H9 (cell line): ENCODE data around the gene KCNA4. TPM values are rescaled to one million over a fixed set of nuclear protein-coding genes. Genes with fewer than 3 reads are reported as not detected.

Experiments used
- DNase-seq: peaks from one replicate; pipeline ENCODE4 v3.0.0-alpha.2; 2017
- H2AFZ ChIP-seq: one replicate; pipeline ENCODE4 v1.6.1; 2013; ENCODE audit warnings: mild to moderate bottlenecking, low read length, control low read depth, moderate library complexity
- H2AK5ac ChIP-seq: 2 replicates; pipeline ENCODE4 v1.6.1; 2013; ENCODE audit warnings: low read length, control low read depth, mixed read lengths; ENCODE audit not compliant: insufficient read length
- H2BK120ac ChIP-seq: one replicate; pipeline ENCODE4 v1.6.1; 2013; ENCODE audit warnings: low read depth, mild to moderate bottlenecking, low read length, control low read depth, inconsistent platforms; ENCODE audit not compliant: poor library complexity, severe bottlenecking
- H2BK12ac ChIP-seq: 2 replicates; pipeline ENCODE4 v1.6.1; 2013; ENCODE audit warnings: low read length, control low read depth, mixed read lengths, low read depth; ENCODE audit not compliant: insufficient read length
- H2BK15ac ChIP-seq: 2 replicates; pipeline ENCODE4 v1.6.1; 2013; ENCODE audit warnings: low read depth, low read length, control low read depth
- H2BK20ac ChIP-seq: one replicate; pipeline ENCODE4 v1.6.1; 2013; ENCODE audit warnings: low read depth, mild to moderate bottlenecking, low read length, control low read depth, inconsistent platforms; ENCODE audit not compliant: poor library complexity, severe bottlenecking
- H2BK5ac ChIP-seq: 2 replicates; pipeline ENCODE4 v1.6.1; 2013; ENCODE audit warnings: low read length, control low read depth, mixed read lengths; ENCODE audit not compliant: insufficient read length
- H3K14ac ChIP-seq: 2 replicates; pipeline ENCODE4 v1.6.1; 2013; ENCODE audit warnings: low read length, control low read depth; ENCODE audit not compliant: insufficient read depth
- H3K18ac ChIP-seq: 2 replicates; pipeline ENCODE4 v1.6.1; 2013; ENCODE audit warnings: low read depth, mild to moderate bottlenecking, mixed read lengths, low read length, control low read depth; ENCODE audit not compliant: insufficient read length
- H3K23ac ChIP-seq: 2 replicates; pipeline ENCODE4 v1.6.1; 2013; ENCODE audit warnings: low read length, control low read depth, mixed read lengths, low read depth; ENCODE audit not compliant: insufficient read length
- H3K23me2 ChIP-seq: 2 replicates; pipeline ENCODE4 v1.6.1; 2013; ENCODE audit warnings: low read depth, mild to moderate bottlenecking, mixed read lengths, low read length, control low read depth; ENCODE audit not compliant: insufficient read length, poor library complexity, severe bottlenecking
- H3K27ac ChIP-seq: 2 replicates; pipeline ENCODE4 v1.5.1; 2013; ENCODE audit warnings: low read length, control low read depth, mixed read lengths, low read depth; ENCODE audit not compliant: insufficient read length
- H3K27me3 ChIP-seq: 2 replicates; pipeline ENCODE4 v1.6.1; 2013; ENCODE audit warnings: low read length, control low read depth, inconsistent platforms; ENCODE audit not compliant: insufficient read depth
- H3K4ac ChIP-seq: 2 replicates; pipeline ENCODE4 v1.6.1; 2013; ENCODE audit warnings: low read depth, mild to moderate bottlenecking, control low read depth, inconsistent platforms, low read length, moderate library complexity
- H3K4me1 ChIP-seq: 2 replicates; pipeline ENCODE4 v1.6.1; 2013; ENCODE audit warnings: low read length, control low read depth, inconsistent platforms; ENCODE audit not compliant: insufficient read depth
- H3K4me2 ChIP-seq: 2 replicates; pipeline ENCODE4 v1.6.1; 2013; ENCODE audit warnings: low read length, control low read depth, mixed read lengths; ENCODE audit not compliant: insufficient read length, insufficient read depth
- H3K56ac ChIP-seq: 2 replicates; pipeline ENCODE4 v1.6.1; 2013; ENCODE audit warnings: low read depth, mild to moderate bottlenecking, mixed read lengths, low read length, control low read depth; ENCODE audit not compliant: insufficient read length
- H3K79me1 ChIP-seq: 2 replicates; pipeline ENCODE4 v1.6.1; 2013; ENCODE audit warnings: low read depth, mild to moderate bottlenecking, moderate library complexity, low read length, control low read depth, inconsistent platforms; ENCODE audit not compliant: insufficient read depth, poor library complexity, severe bottlenecking
- H3K79me2 ChIP-seq: 2 replicates; pipeline ENCODE4 v1.6.1; 2013; ENCODE audit warnings: low read length, control low read depth, inconsistent platforms; ENCODE audit not compliant: insufficient read depth
- H3K9ac ChIP-seq: 2 replicates; pipeline ENCODE4 v1.6.1; 2013; ENCODE audit warnings: low read length, control low read depth, mixed read lengths; ENCODE audit not compliant: insufficient read length; ENCODE audit errors: extremely low read depth
- H3K9me3 ChIP-seq: one replicate; pipeline ENCODE4 v1.6.1; 2013; ENCODE audit warnings: low read depth, low read length, inconsistent platforms; ENCODE audit not compliant: control insufficient read depth
- H3T11ph ChIP-seq: one replicate; pipeline ENCODE4 v1.6.1; 2013; ENCODE audit warnings: mild to moderate bottlenecking, low read length, control low read depth, inconsistent platforms
- H4K20me1 ChIP-seq: one replicate; pipeline ENCODE4 v1.6.1; 2013; ENCODE audit not compliant: control insufficient read depth, insufficient read length, insufficient read depth
- H4K5ac ChIP-seq: 2 replicates; pipeline ENCODE4 v1.6.1; 2013; ENCODE audit warnings: low read depth, mild to moderate bottlenecking, mixed read lengths, low read length, control low read depth; ENCODE audit not compliant: insufficient read length
- H4K8ac ChIP-seq: replicated peaks from 2 replicates; pipeline ENCODE4 v1.6.1; 2013; ENCODE audit warnings: low read length, control low read depth, mixed read lengths, low read depth; ENCODE audit not compliant: insufficient read length
- H4K91ac ChIP-seq: 2 replicates; pipeline ENCODE4 v1.6.1; 2013; ENCODE audit warnings: low read depth, mild to moderate bottlenecking, moderate library complexity, mixed read lengths, low read length, control low read depth; ENCODE audit not compliant: insufficient read length
- H3K27ac Mint-ChIP-seq, 3 experiments: 2 replicates in 2 of 3; 3 replicates in 1 of 3; pipeline ENCODE4 v1.8.0; 2020 to 2021; ENCODE audit warnings: mixed read lengths in 3 of 3, mild to moderate bottlenecking in 1 of 3, moderate library complexity in 1 of 3
- H3K27me3 Mint-ChIP-seq: 2 replicates; pipeline ENCODE4 v1.8.0; 2021; ENCODE audit warnings: low read depth, mild to moderate bottlenecking, moderate library complexity, mixed read lengths
- H3K36me3 Mint-ChIP-seq, 3 experiments: 2 replicates in 2 of 3; 3 replicates in 1 of 3; pipeline ENCODE4 v1.8.0; 2020 to 2021; ENCODE audit warnings: low read depth in 3 of 3, mixed read lengths in 3 of 3; ENCODE audit not compliant: insufficient read depth in 1 of 3
- H3K4me1 Mint-ChIP-seq, 2 experiments: 2 replicates each; pipeline ENCODE4 v1.8.0; 2020; ENCODE audit warnings: mixed read lengths in 2 of 2
- H3K4me3 Mint-ChIP-seq, 2 experiments: 2 replicates in 1 of 2; 3 replicates in 1 of 2; pipeline ENCODE4 v1.8.0; 2020 to 2021; ENCODE audit warnings: mild to moderate bottlenecking in 2 of 2, mixed read lengths in 2 of 2, moderate library complexity in 1 of 2
- H3K9me3 Mint-ChIP-seq, 2 experiments: 2 replicates in 1 of 2; 3 replicates in 1 of 2; pipeline ENCODE4 v1.8.0; 2020; ENCODE audit warnings: mild to moderate bottlenecking in 2 of 2, mixed read lengths in 2 of 2, moderate library complexity in 1 of 2
- WGBS: extraction: QIAGEN DNeasy Blood & Tissue Kit; methylation state at CpG from one replicate; pipeline ENCODE4 v1.1.7; 2013; ENCODE audit warnings: missing lambda C conversion rate, low lambda C conversion rate, mixed read lengths; ENCODE audit not compliant: insufficient read length; ENCODE audit errors: extremely low coverage; 5-methylcytosine and 5-hydroxymethylcytosine counted together
- total RNA-seq: library from RNA; stranded (reverse); gene quantifications from 2 replicates; pipeline ENCODE4 v1.2.1, GENCODE V29; 2021
- TF ChIP-seq, protein P1 (sequence below): fragments of 200-600 bp; sonication (generic); conservative IDR thresholded peaks from 3 replicates; pipeline ENCODE4 v1.8.0; 2021; ENCODE audit warnings: antibody characterized with exemption, mild to moderate bottlenecking

The KCNA4 gene
- total RNA-seq, 1 experiment from 2014 or later, result not detected

DNA sequence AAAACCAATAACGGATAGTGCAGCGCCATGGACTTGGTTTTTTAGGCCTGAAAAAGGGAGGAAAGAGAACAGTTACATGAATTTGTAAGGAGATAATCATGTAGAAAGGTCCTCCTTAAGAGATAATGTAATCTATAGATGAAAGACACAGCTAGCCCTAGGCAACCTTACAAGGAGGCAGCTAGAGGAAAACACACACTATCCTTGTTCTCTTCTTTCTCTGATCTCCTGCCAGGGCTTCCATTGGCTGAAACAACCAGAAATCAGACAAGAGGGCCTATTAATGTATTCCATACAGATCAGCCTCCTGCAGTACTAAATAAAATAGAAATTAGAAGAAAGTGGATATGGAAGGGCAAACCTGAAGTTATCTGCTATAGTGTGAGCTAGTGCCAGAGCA is 53.0 kb downstream of the KCNA4 start:
- TF ChIP-seq, protein P1, sequence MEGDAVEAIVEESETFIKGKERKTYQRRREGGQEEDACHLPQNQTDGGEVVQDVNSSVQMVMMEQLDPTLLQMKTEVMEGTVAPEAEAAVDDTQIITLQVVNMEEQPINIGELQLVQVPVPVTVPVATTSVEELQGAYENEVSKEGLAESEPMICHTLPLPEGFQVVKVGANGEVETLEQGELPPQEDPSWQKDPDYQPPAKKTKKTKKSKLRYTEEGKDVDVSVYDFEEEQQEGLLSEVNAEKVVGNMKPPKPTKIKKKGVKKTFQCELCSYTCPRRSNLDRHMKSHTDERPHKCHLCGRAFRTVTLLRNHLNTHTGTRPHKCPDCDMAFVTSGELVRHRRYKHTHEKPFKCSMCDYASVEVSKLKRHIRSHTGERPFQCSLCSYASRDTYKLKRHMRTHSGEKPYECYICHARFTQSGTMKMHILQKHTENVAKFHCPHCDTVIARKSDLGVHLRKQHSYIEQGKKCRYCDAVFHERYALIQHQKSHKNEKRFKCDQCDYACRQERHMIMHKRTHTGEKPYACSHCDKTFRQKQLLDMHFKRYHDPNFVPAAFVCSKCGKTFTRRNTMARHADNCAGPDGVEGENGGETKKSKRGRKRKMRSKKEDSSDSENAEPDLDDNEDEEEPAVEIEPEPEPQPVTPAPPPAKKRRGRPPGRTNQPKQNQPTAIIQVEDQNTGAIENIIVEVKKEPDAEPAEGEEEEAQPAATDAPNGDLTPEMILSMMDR, result no peak
- Histone ChIP-seq H4K5ac (no peak overlapping the region), H3K79me2 (no peaks in the 10 kb centered on the region), H2BK20ac (no peak overlapping the region), H3K18ac (no peak overlapping the region), H2AK5ac (no peak overlapping the region), H3K9me3 (no peaks in the 10 kb centered on the region), H3K23me2 (no peaks in the 10 kb centered on the region), H3K4me2 (no peak overlapping the region), H3K4ac (no peak overlapping the region), H3K27ac (no peak overlapping the region), H3K9ac (no peak overlapping the region), H3K79me1 (no peaks in the 10 kb centered on the region), H3K23ac (no peak overlapping the region), H2BK12ac (no peak overlapping the region), H2AFZ (no peak overlapping the region), H3K14ac (no peak overlapping the region), H4K20me1 (no peaks in the 10 kb centered on the region), H3K27me3 (no peaks in the 10 kb centered on the region), H4K91ac (no peak overlapping the region), H2BK5ac (no peak overlapping the region), H2BK15ac (no peak overlapping the region), H4K8ac (no peak overlapping the region), H3T11ph (no peak overlapping the region), H3K4me1 (peaks cover 5% of the 10 kb centered on the region; the same call in 1 of the 2 replicates), H2BK120ac (no peak overlapping the region), H3K56ac (no peak overlapping the region)
- Mint-ChIP-seq H3K27me3 (no peaks in the 10 kb centered on the region), H3K9me3 (no peaks in the 10 kb centered on the region; a peak in 1 of 5 replicates), H3K36me3 (no peaks in the 10 kb centered on the region), H3K27ac (no peak overlapping the region), H3K4me3 (no peak overlapping the region), H3K4me1 (peaks cover 27 to 29% of the 10 kb centered on the region in 2 experiments)
- no CpG with 5 or more reads among the region's 2 CpGs for WGBS
- DNase-seq, result no peak
